ENCODE data around the gene ATRAID. TPM values are rescaled to one million over a fixed set of nuclear protein-coding genes. Genes with fewer than 3 reads are reported as not detected.

Gene ATRAID
- total and polyA plus RNA-seq, 2 experiments from 2014 or later, result 129 to 154 TPM

DNA sequence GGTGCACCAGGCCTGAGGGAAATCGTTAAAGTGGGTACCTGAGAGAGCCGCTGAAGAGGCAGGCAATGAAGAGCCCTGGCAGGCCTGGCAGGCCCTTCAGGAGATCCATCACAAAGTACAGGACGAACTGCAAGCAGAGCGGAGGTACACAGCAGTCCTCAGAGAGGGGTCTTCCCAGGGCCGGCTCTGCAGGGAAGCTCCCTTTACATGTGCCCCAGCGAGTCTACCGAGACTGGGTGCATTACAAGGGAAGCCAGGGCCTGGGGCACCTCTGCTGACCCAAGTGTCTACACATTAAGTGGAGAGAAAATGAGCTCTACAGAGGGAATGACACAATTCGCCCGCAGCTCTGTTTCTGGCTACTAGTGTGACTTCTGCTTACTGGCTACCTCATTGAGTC lies 8.1 kb upstream of the ATRAID start:
- no peak overlapping the region for H3K27ac Mint-ChIP-seq
- peaks cover 4% of the 10 kb centered on the region; the same call in 1 of the 3 replicates for H3K4me1 Mint-ChIP-seq
- Histone ChIP-seq H3K27ac (ENCODE audit: low read depth) (no peak overlapping the region), H4K20me1 (replicated peaks; ENCODE audit: insufficient read depth) (peaks cover 5% of the 10 kb centered on the region), H2AFZ (no peak overlapping the region), H3K36me3 (ENCODE audit: insufficient read depth) (peaks cover 42% of the 10 kb centered on the region), H3F3A (replicated peaks; ENCODE audit: low read depth) (no peaks in the 10 kb centered on the region), H3K4me3 (no peak overlapping the region), H3K27me3 (ENCODE audit: insufficient read depth) (no peaks in the 10 kb centered on the region), H3K4me1 (ENCODE audit: insufficient read depth) (no peaks in the 10 kb centered on the region), H3K9me2 (ENCODE audit: insufficient read depth) (no peaks in the 10 kb centered on the region), H3K4me2 (no peak overlapping the region), H3K79me2 (replicated peaks; ENCODE audit: insufficient read depth) (peaks cover 9% of the 10 kb centered on the region)
- no peak overlapping the region for H3K4me3 Mint-ChIP-seq
- H3K9me3 Mint-ChIP-seq, result no peaks in the 10 kb centered on the region
- ATAC-seq (no peak), DNase-seq (ENCODE audit: low spot score) (no peak)
- H3K36me3 Mint-ChIP-seq (ENCODE audit: low read depth), result peaks cover 90% of the 10 kb centered on the region
- TF ChIP-seq ETS1 (IDR thresholded peaks at IDR 0.05), result no peak
- TF ChIP-seq STAT1 (IDR thresholded peaks at IDR 0.05; ENCODE audit: unreplicated experiment), result no peak
- TF ChIP-seq NANOG (IDR thresholded peaks at IDR 0.05; ENCODE audit: borderline replicate concordance), result no peak
- no peak for TF ChIP-seq POLR2AphosphoS5 (IDR thresholded peaks at IDR 0.05; ENCODE audit: low read depth)
- TF ChIP-seq, protein P1, sequence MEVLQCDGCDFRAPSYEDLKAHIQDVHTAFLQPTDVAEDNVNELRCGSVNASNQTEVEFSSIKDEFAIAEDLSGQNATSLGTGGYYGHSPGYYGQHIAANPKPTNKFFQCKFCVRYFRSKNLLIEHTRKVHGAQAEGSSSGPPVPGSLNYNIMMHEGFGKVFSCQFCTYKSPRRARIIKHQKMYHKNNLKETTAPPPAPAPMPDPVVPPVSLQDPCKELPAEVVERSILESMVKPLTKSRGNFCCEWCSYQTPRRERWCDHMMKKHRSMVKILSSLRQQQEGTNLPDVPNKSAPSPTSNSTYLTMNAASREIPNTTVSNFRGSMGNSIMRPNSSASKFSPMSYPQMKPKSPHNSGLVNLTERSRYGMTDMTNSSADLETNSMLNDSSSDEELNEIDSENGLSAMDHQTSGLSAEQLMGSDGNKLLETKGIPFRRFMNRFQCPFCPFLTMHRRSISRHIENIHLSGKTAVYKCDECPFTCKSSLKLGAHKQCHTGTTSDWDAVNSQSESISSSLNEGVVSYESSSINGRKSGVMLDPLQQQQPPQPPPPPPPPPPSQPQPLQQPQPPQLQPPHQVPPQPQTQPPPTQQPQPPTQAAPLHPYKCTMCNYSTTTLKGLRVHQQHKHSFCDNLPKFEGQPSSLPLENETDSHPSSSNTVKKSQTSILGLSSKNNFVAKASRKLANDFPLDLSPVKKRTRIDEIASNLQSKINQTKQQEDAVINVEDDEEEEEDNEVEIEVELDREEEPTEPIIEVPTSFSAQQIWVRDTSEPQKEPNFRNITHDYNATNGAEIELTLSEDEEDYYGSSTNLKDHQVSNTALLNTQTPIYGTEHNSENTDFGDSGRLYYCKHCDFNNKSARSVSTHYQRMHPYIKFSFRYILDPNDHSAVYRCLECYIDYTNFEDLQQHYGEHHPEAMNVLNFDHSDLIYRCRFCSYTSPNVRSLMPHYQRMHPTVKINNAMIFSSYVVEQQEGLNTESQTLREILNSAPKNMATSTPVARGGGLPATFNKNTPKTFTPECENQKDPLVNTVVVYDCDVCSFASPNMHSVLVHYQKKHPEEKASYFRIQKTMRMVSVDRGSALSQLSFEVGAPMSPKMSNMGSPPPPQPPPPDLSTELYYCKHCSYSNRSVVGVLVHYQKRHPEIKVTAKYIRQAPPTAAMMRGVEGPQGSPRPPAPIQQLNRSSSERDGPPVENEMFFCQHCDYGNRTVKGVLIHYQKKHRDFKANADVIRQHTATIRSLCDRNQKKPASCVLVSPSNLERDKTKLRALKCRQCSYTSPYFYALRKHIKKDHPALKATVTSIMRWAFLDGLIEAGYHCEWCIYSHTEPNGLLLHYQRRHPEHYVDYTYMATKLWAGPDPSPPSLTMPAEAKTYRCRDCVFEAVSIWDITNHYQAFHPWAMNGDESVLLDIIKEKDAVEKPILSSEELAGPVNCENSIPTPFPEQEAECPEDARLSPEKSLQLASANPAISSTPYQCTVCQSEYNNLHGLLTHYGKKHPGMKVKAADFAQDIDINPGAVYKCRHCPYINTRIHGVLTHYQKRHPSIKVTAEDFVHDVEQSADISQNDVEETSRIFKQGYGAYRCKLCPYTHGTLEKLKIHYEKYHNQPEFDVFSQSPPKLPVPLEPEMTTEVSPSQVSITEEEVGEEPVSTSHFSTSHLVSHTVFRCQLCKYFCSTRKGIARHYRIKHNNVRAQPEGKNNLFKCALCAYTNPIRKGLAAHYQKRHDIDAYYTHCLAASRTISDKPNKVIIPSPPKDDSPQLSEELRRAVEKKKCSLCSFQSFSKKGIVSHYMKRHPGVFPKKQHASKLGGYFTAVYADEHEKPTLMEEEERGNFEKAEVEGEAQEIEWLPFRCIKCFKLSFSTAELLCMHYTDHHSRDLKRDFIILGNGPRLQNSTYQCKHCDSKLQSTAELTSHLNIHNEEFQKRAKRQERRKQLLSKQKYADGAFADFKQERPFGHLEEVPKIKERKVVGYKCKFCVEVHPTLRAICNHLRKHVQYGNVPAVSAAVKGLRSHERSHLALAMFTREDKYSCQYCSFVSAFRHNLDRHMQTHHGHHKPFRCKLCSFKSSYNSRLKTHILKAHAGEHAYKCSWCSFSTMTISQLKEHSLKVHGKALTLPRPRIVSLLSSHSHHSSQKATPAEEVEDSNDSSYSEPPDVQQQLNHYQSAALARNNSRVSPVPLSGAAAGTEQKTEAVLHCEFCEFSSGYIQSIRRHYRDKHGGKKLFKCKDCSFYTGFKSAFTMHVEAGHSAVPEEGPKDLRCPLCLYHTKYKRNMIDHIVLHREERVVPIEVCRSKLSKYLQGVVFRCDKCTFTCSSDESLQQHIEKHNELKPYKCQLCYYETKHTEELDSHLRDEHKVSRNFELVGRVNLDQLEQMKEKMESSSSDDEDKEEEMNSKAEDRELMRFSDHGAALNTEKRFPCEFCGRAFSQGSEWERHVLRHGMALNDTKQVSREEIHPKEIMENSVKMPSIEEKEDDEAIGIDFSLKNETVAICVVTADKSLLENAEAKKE (CRISPR knock-in tag; IDR thresholded peaks at IDR 0.05), result no peak
- TF ChIP-seq, protein P2, sequence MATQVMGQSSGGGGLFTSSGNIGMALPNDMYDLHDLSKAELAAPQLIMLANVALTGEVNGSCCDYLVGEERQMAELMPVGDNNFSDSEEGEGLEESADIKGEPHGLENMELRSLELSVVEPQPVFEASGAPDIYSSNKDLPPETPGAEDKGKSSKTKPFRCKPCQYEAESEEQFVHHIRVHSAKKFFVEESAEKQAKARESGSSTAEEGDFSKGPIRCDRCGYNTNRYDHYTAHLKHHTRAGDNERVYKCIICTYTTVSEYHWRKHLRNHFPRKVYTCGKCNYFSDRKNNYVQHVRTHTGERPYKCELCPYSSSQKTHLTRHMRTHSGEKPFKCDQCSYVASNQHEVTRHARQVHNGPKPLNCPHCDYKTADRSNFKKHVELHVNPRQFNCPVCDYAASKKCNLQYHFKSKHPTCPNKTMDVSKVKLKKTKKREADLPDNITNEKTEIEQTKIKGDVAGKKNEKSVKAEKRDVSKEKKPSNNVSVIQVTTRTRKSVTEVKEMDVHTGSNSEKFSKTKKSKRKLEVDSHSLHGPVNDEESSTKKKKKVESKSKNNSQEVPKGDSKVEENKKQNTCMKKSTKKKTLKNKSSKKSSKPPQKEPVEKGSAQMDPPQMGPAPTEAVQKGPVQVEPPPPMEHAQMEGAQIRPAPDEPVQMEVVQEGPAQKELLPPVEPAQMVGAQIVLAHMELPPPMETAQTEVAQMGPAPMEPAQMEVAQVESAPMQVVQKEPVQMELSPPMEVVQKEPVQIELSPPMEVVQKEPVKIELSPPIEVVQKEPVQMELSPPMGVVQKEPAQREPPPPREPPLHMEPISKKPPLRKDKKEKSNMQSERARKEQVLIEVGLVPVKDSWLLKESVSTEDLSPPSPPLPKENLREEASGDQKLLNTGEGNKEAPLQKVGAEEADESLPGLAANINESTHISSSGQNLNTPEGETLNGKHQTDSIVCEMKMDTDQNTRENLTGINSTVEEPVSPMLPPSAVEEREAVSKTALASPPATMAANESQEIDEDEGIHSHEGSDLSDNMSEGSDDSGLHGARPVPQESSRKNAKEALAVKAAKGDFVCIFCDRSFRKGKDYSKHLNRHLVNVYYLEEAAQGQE (IDR thresholded peaks at IDR 0.05; ENCODE audit: unreplicated experiment), result no peak
- no peak for TF ChIP-seq EZH2 (IDR thresholded peaks at IDR 0.05; ENCODE audit: low read depth, unreplicated experiment)
- no peak for TF ChIP-seq CREB1 (CRISPR knock-in tag; IDR thresholded peaks at IDR 0.05; ENCODE audit: low read depth)
- no peak for TF ChIP-seq ZNF331 (CRISPR knock-in tag; IDR thresholded peaks at IDR 0.05; ENCODE audit: low read depth)
- TF ChIP-seq ZNF114 (CRISPR knock-in tag; IDR thresholded peaks at IDR 0.05), result no peak
- TF ChIP-seq EZH2phosphoT487 (IDR thresholded peaks at IDR 0.05; ENCODE audit: unreplicated experiment), result no peak
- TF ChIP-seq, protein P3, sequence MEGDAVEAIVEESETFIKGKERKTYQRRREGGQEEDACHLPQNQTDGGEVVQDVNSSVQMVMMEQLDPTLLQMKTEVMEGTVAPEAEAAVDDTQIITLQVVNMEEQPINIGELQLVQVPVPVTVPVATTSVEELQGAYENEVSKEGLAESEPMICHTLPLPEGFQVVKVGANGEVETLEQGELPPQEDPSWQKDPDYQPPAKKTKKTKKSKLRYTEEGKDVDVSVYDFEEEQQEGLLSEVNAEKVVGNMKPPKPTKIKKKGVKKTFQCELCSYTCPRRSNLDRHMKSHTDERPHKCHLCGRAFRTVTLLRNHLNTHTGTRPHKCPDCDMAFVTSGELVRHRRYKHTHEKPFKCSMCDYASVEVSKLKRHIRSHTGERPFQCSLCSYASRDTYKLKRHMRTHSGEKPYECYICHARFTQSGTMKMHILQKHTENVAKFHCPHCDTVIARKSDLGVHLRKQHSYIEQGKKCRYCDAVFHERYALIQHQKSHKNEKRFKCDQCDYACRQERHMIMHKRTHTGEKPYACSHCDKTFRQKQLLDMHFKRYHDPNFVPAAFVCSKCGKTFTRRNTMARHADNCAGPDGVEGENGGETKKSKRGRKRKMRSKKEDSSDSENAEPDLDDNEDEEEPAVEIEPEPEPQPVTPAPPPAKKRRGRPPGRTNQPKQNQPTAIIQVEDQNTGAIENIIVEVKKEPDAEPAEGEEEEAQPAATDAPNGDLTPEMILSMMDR (conservative IDR thresholded peaks at IDR 0.05; ENCODE audit: low read depth in 2 of 2), result no peak
- no peak for TF ChIP-seq JUNB (IDR thresholded peaks at IDR 0.05; ENCODE audit: unreplicated experiment)
- peaks cover 5% of the 10 kb centered on the region for H3K27me3 Mint-ChIP-seq (ENCODE audit: insufficient read depth, low read depth, poor library complexity)

Measured in GM23338 (cell line).